GM21423 (cell line): ENCODE data around the gene EYA2.
"Not testable (repeated sequence)": the region's sequence is repeated elsewhere in the genome, so short reads cannot be mapped to it uniquely, and the experiment has no call there.

Experiments
- ATAC-seq: cut with Tn5 transposase; IDR thresholded peaks from one replicate; pipeline ENCODE4 v1.9.1; 2021; ENCODE audit warnings: mild to moderate bottlenecking, moderate library complexity; ENCODE audit not compliant: unreplicated experiment

The EYA2 gene

DNA sequence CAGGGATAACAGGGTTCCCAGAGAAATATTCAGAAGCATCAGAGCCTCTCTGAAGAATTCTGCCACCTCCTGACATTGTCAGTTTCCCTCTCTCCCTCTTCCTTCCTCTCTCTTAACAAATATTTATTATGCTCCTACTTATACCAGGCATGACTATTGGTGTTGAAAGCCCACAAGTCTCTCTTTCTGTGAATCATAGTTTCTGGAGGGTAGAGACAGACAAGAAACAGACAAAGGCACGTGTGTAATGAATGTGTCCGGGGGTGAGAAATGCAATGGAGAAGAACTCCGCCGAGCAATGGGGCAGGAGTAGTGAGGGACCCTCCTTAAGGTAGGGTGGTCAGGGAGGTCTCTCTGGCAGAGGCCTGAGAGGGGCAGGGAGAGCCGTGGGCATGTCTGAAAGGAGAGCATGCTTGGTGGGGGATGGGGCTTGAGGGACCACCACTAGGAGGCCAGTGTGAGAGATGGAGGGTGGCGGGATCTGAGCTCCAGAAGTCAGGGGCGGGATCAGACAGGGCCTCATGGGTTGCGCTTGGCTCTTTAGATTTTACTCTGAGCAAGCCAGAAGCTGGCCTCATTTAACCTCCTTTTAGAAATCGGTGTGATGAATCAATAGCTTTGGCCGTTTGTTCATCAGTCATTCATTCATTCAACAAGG is 57.3 kb downstream of the EYA2 start:
- ATAC-seq = no peak

DNA sequence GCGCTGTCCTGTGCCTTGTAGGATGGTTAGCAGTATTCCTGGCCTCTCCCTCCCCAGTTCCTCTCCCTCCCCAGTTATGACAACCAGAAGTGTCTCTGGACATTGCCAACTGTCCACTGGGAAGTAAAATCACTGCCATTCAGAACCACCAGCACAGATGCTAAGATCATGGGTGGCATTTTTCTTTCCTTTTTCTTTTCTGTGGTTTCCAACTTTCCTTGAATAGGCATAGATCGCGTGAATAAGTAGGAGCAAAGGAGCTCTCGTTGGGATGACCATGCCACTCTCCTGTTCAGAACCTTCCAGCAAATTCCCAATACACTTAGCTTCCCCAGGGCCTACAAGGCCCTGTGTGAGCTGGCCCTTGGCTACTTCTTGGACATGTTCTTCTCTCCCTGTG is 59.0 kb downstream of the EYA2 start:
- no peak for ATAC-seq

DNA sequence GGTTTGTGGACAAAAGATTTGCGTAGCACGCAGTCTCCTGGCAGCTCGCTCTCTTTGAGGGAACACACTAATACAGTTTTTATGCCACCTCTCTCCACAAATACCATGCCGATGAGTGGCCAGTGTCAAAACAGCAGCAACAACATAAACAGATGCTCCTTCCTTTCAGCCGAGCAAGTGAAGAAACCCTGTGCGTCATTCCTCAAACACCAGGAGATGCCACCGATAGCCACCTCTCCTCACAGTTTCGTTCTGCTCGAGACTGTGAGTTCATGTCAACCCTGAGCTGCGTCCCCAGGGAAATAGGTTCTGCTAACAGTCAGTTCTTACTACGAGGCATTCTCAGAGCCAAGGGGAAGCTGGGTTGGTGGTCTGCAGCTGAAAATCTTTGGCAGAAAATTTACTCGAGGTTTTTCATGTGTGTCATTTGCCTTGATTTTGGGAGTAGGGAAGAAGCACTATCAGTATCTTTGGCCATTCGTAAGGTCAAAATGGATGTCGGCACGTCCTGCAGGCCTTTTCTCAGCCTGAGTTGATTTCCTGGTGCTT is 59.9 kb downstream of the EYA2 start:
- ATAC-seq = no peak

DNA sequence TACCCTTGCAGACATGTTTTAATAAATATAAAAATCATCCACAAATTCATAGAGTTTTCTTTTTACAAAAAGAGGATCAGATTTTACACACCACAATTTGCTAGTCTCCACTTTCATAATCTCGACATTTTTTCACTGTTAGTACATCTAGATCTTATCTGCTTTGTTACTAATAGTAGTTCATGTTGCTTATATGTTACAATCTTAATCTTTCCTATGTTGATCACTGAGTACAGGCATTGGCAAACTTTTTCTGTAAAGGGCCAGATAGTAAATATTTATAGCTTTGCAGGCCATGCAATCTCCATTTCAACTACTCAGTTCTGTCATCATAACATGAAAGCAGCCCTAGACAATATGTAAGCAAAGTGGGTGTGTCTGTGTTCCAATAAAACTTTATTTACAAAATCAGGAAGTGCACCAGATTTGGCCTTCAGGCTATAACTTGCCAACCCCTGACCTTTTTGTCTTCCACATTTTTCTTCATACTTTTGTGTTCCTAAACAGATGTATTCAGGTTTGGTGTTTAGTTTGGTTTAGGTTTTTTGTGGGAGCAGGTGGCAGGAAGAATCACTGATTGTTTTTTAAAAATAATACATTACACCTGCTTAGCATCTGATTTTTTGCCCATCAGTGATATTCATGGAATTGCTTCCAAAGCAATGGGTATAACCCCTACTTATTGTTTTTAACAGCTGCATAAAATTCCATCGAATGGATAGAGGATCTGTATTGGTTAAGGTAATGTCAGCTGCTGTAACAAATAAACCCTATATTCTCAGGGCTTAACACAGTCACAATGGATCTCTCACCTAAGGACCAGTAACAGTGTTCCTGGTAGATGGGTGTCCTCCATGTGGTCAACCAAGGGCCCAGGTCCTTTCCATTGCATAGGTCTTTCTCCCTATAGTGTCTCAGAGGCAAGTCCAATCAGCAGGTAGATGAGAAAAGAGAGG is 61.2 kb downstream of the EYA2 start:
- ATAC-seq = no peak

GRCh38 chr20:46959081-46959692 is 64.5 kb downstream of the EYA2 start:
- no peak for ATAC-seq

- ATAC-seq = no peak
These were observed 65.2 kb downstream of the EYA2 start for GRCh38 chr20:46959821-46960220.

GRCh38 chr20:46960536-46960935 is 65.9 kb downstream of the EYA2 start:
- ATAC-seq = no peak

DNA sequence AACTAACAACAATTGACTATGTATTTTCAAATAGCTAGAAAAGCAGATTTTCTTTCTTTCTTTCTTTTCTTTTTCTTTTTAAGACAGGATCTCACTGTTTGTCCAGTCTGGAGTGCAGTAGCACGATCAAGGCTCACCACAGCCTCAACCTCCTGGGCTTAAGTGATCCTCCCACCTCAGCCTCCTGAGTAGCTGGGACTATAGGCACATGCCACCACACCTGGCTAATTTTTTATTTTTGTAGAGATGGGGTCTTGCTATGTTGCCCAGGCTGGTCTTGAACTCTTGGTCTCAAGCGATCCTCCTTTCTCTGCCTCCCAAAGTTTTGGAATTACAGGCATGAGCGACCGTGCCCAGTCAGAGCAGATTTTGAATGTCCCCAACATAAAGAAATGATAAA is 67.3 kb downstream of the EYA2 start:
- not testable (repeated sequence) for ATAC-seq

GRCh38 chr20:46962452-46963195 is 68.0 kb downstream of the EYA2 start:
- ATAC-seq = no peak

DNA sequence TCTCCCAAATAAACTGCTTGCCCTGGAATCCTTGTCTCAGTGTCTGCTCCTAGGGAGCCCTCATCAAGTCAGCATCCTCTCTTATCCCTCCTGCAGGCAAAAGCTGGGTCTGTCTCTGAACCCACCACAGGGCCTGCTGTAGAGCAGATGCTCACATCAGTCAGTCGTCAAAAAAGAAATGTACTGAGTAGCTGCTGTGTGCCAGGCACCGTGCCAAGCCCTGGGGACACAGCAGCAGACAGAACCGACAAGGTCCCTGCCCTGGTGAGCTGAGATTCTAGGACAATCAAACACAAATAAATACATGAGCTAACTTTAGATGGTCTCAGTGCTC is 68.5 kb downstream of the EYA2 start:
- no peak for ATAC-seq

- no peak for ATAC-seq
These were observed 69.3 kb downstream of the EYA2 start for GRCh38 chr20:46963758-46964617.

DNA sequence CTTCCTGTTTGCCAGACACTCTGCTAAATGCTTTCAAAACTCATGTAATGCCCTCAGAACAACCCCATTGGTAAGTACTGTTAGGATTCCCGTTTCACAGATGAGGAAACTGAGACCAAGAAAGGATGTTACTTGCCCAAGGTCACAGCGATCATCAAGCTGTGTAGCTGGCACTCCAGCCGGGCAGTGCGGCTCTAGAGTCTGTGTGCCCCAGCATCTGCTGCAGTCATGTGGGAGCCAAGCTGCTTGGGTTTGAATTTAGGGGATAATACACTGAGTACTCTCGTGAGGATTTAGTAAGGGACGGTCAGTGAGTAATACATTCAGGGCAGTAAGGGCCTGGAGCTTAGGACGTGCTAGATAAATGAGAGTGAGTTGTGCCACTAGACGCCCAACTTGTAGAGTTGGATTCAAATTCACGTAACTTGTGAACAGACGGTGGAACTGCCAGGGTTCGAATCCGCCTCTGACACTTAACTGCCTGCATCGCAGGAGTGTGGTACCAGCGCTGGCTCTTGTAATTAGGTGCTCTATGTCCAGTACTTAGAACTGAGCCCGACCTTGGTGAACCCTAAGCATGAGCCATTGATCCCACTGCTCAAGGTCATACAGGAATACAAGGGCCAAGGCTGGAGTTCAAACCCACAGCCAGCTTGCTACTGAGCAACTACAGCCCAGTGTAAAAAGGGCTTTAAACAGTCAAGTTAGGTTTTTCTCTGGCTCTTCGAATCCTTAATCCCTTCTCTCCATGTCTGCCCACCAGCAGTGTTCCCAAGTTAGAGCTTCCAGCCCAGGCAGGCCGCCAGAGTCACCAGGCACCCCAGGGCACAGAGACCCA is 70.2 kb downstream of the EYA2 start:
- ATAC-seq = no peak

DNA sequence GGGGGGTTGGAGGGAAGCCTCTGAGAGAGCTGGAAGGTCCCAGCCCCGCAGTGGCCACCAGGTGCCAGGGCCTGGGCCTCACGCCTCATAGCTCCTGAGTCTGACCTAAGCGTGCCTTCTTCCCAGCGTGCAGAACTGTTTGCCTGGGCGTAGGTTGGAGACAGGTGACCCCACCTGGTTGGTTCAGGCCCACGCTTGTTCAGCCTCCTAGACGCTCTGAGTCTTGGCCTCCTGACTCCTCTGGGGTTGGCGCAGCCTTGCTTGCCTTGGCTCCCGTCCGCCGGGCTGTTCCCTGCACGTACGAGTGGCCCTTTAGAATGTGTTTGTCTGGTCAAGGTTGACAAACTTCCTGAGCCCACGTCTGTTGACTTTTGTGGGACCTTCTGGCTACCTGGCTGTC is 70.8 kb downstream of the EYA2 start:
- ATAC-seq = no peak

DNA sequence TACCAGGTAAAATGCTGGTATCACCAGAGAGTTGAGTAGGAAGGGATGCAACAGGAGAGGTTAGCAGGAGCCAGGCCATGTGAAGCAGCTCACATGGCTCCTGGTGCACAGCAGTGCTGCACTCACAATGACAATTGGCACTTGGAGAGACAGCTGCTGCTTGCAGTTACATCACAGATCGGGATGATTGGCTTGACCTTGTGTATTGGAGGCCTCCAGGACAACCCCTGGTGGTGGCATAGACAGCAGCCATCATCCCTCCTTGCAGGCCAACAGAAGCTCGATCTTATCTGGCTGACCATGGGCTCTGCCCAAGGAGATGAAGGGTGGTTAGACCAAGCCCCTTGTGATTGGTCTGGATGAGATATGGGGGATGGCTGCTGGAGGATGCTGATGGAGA is 73.0 kb downstream of the EYA2 start:
- no peak for ATAC-seq

DNA sequence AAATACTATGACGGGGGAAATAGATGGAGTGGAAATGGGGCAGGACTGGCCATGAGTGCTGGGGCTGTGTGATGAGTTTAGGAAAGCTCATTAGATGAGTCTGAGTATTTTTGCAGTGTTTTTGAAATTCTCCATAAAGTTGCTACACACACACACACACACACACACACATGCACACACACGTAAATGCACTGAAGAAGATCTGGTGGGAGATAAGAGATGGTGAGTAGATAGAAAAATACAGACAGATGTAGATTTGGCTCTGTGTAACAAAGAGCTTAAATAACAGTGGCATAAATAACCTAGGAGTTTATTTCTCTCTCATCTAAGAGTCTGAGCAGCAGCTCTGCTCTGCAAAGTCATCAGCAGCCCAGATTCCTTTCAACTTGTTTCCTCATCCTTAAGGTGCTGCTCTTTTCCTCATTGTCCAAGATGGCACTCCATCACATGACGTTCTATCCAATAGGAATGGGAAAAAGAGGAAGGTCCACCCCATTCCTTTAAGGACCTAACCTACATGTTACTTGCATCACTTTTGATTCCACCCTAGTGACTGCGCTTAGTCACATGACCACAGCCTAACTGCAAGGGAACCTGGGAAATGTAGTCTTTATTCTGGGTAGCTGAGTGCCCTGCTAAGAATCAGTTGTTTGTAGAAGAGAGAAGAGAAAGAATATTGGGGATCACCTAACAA is 76.4 kb downstream of the EYA2 start:
- no peak for ATAC-seq

- ATAC-seq = no peak
These were observed 79.1 kb downstream of the EYA2 start for GRCh38 chr20:46973766-46974165.

GRCh38 chr20:46974669-46975434 is 80.2 kb downstream of the EYA2 start:
- ATAC-seq = no peak

- ATAC-seq = no peak
These were observed 81.3 kb downstream of the EYA2 start for GRCh38 chr20:46975976-46976375.
